SK-N-SH treated with all-trans-retinoic acid at 6 μM for 48 hours (cell line): ENCODE data around the gene JAKMIP1.

Experiments used
- ARNTL ChIP-seq: fragments of 450-650 bp; formaldehyde crosslinking; IDR thresholded peaks from 2 replicates; pipeline ENCODE4 v1.5.0; 2020; ENCODE audit warnings: low read depth, mild to moderate bottlenecking, moderate library complexity, borderline replicate concordance
- ISL1 ChIP-seq: fragments of 250-450 bp; sonication (Bioruptor Pico); IDR thresholded peaks from 2 replicates; pipeline ENCODE4 v2.1.2; 2022; ENCODE audit warnings: mild to moderate bottlenecking, moderate library complexity
- SNAI2 ChIP-seq: fragments of 250-450 bp; sonication (Bioruptor Pico); IDR thresholded peaks from 2 replicates; pipeline ENCODE4 v1.5.0; 2020; ENCODE audit warnings: mild to moderate bottlenecking, moderate library complexity
- ZFP3 ChIP-seq: fragments of 250-450 bp; sonication (Bioruptor Pico); IDR thresholded peaks from 2 replicates; pipeline ENCODE4 v1.5.0; 2020; ENCODE audit warnings: mild to moderate bottlenecking, moderate library complexity
- ZFP30 ChIP-seq: fragments of 450-650 bp; formaldehyde crosslinking; IDR thresholded peaks from 2 replicates; pipeline ENCODE4 v1.5.0; 2022; ENCODE audit warnings: mild to moderate bottlenecking, moderate library complexity
- TF ChIP-seq, protein P1 (sequence below): fragments of 250-450 bp; sonication (Bioruptor Pico); IDR thresholded peaks from 2 replicates; pipeline ENCODE4 v1.5.1; 2021; ENCODE audit warnings: mild to moderate bottlenecking, moderate library complexity

DNA sequence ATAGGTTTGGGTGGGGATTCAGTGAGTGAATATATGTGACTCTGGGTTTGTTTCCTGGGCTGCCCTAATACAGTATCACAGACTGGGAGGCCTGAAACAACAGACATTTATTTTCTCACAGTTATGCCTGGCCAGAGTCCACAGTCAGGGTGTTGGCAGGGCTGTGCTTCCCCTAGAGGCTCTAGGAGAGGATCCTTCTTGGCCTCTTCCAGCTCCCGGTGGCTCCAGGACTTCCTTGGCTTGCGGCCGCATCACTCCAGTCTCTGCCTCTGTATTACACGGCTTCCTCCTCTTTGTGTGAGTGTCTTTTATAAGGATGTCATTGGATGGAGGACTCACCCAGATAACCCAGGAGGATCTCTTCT is 5.2 kb upstream of the JAKMIP1 start:
- no peak for TF ChIP-seq SNAI2 (CRISPR knock-in tag)
- TF ChIP-seq ISL1 = no peak
- TF ChIP-seq ARNTL = no peak
- TF ChIP-seq ZFP30 (CRISPR knock-in tag) = no peak
- TF ChIP-seq, protein P1, sequence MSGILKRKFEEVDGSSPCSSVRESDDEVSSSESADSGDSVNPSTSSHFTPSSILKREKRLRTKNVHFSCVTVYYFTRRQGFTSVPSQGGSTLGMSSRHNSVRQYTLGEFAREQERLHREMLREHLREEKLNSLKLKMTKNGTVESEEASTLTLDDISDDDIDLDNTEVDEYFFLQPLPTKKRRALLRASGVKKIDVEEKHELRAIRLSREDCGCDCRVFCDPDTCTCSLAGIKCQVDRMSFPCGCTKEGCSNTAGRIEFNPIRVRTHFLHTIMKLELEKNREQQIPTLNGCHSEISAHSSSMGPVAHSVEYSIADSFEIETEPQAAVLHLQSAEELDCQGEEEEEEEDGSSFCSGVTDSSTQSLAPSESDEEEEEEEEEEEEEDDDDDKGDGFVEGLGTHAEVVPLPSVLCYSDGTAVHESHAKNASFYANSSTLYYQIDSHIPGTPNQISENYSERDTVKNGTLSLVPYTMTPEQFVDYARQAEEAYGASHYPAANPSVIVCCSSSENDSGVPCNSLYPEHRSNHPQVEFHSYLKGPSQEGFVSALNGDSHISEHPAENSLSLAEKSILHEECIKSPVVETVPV (CRISPR knock-in tag) = no peak
- TF ChIP-seq ZFP3 (CRISPR knock-in tag) = no peak
